K562 (cell line): ENCODE data around the gene CCDC136. TPM values are rescaled to one million over a fixed set of nuclear protein-coding genes. Genes with fewer than 3 reads are reported as not detected.
A peak's percentile ranks its signal among the peaks of the same experiment; 100 is the strongest.

Source experiments
- ARID3A ChIP-seq: IDR thresholded peaks from 2 replicates; pipeline ENCODE4 v1.6.1; 2012; ENCODE audit warnings: low read depth, low read length, improper control_type of control experiment, borderline replicate concordance
- CREM ChIP-seq: IDR thresholded peaks from 2 replicates; pipeline ENCODE4 v1.6.1; 2014; ENCODE audit warnings: antibody characterized with exemption, low read depth
- MNT ChIP-seq, 2 experiments: fragments of 450-650 bp; conservative IDR thresholded peaks; 2 replicates each; pipeline ENCODE4 v1.6.1; 2017; ENCODE audit warnings: mild to moderate bottlenecking in 2 of 2, moderate library complexity in 2 of 2
- MTA3 ChIP-seq: fragments of 450-650 bp; formaldehyde crosslinking; IDR thresholded peaks from 2 replicates; pipeline ENCODE4 v1.6.1; 2017; ENCODE audit warnings: mild to moderate bottlenecking, borderline replicate concordance
- NCOA4 ChIP-seq: fragments of 450-650 bp; IDR thresholded peaks from 2 replicates; pipeline ENCODE4 v1.6.1; 2018; ENCODE audit warnings: mild to moderate bottlenecking; ENCODE audit not compliant: partially characterized antibody
- ZBTB2 ChIP-seq: fragments of 450-650 bp; IDR thresholded peaks from 2 replicates; pipeline ENCODE4 v1.6.1; 2016; ENCODE audit warnings: antibody characterized with exemption
- ZNF24 ChIP-seq: fragments of 450-650 bp; IDR thresholded peaks from 2 replicates; pipeline ENCODE4 v1.6.1; 2016
- polyA plus RNA-seq, 8 experiments: library from polyadenylated mRNA; depleted of rRNA in 4 of 8; stranded (reverse) in 5 of 8; unstranded in 3 of 8; fragments of >200 nt; fragmentation: Nextera tagmentation in 2 of 8; fragmentation: Illumina TruSeq in 1 of 8; extraction: Ambion mirVana in 2 of 8; extraction: Trizol in 1 of 8; gene quantifications; 2 replicates each; pipeline versions ENCODE4 v1.2.1 to v1.2.3, GENCODE V29; 2011 to 2014; ENCODE audit warnings: inconsistent platforms in 1 of 8, missing spikeins in 1 of 8
- total RNA-seq, 7 experiments: library from RNA; depleted of rRNA in 6 of 7; stranded (reverse); fragments of >200 nt in 6 of 7; fragmentation: Illumina TruSeq in 2 of 7; extraction: Trizol in 2 of 7; gene quantifications; 2 replicates each; pipeline versions ENCODE4 v1.2.1 to v1.2.3, GENCODE V29; 2011 to 2021; ENCODE audit warnings: low replicate concordance in 1 of 7
- TF ChIP-seq, protein P1 (sequence below): fragments of 450-650 bp; IDR thresholded peaks from 2 replicates; pipeline ENCODE4 v1.6.1; 2018; ENCODE audit not compliant: partially characterized antibody
- TF ChIP-seq, protein P2 (sequence below): sonication (generic); formaldehyde crosslinking; IDR thresholded peaks from 2 replicates; pipeline ENCODE4 v1.8.1; 2023; ENCODE audit warnings: mild to moderate bottlenecking, missing genetic modification reagents
- TF ChIP-seq, protein P3 (sequence below): sonication (generic); formaldehyde crosslinking; IDR thresholded peaks from 2 replicates; pipeline ENCODE4 v1.9.0; 2022; ENCODE audit warnings: mild to moderate bottlenecking, missing genetic modification reagents
- TF ChIP-seq, protein P4 (sequence below): sonication (generic); formaldehyde crosslinking; IDR thresholded peaks from 2 replicates; pipeline ENCODE4 v1.8.1; 2023; ENCODE audit warnings: mild to moderate bottlenecking, missing genetic modification reagents

The CCDC136 gene
- total and polyA plus RNA-seq, 9 of the 15 experiments (the other 6 are each of a cell fraction or from before 2014, with no cell fraction given), result 2.4 to 40.8 (median 26.5) TPM

- TF ChIP-seq, protein P1, sequence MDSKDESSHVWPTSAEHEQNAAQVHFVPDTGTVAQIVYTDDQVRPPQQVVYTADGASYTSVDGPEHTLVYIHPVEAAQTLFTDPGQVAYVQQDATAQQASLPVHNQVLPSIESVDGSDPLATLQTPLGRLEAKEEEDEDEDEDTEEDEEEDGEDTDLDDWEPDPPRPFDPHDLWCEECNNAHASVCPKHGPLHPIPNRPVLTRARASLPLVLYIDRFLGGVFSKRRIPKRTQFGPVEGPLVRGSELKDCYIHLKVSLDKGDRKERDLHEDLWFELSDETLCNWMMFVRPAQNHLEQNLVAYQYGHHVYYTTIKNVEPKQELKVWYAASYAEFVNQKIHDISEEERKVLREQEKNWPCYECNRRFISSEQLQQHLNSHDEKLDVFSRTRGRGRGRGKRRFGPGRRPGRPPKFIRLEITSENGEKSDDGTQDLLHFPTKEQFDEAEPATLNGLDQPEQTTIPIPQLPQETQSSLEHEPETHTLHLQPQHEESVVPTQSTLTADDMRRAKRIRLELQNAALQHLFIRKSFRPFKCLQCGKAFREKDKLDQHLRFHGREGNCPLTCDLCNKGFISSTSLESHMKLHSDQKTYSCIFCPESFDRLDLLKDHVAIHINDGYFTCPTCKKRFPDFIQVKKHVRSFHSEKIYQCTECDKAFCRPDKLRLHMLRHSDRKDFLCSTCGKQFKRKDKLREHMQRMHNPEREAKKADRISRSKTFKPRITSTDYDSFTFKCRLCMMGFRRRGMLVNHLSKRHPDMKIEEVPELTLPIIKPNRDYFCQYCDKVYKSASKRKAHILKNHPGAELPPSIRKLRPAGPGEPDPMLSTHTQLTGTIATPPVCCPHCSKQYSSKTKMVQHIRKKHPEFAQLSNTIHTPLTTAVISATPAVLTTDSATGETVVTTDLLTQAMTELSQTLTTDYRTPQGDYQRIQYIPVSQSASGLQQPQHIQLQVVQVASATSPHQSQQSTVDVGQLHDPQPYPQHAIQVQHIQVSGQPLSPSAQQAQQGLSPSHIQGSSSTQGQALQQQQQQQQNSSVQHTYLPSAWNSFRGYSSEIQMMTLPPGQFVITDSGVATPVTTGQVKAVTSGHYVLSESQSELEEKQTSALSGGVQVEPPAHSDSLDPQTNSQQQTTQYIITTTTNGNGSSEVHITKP, result peak; percentile 48
- no peak; the same call in 1 of the 2 replicates for TF ChIP-seq ZNF24
- peak; percentile 98 for TF ChIP-seq ARID3A
- TF ChIP-seq, protein P2, sequence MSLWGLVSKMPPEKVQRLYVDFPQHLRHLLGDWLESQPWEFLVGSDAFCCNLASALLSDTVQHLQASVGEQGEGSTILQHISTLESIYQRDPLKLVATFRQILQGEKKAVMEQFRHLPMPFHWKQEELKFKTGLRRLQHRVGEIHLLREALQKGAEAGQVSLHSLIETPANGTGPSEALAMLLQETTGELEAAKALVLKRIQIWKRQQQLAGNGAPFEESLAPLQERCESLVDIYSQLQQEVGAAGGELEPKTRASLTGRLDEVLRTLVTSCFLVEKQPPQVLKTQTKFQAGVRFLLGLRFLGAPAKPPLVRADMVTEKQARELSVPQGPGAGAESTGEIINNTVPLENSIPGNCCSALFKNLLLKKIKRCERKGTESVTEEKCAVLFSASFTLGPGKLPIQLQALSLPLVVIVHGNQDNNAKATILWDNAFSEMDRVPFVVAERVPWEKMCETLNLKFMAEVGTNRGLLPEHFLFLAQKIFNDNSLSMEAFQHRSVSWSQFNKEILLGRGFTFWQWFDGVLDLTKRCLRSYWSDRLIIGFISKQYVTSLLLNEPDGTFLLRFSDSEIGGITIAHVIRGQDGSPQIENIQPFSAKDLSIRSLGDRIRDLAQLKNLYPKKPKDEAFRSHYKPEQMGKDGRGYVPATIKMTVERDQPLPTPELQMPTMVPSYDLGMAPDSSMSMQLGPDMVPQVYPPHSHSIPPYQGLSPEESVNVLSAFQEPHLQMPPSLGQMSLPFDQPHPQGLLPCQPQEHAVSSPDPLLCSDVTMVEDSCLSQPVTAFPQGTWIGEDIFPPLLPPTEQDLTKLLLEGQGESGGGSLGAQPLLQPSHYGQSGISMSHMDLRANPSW (CRISPR knock-in tag), result 0 out of 2 replicates have a peak, but pooled peaks have one; percentile 35
- TF ChIP-seq, protein P3, sequence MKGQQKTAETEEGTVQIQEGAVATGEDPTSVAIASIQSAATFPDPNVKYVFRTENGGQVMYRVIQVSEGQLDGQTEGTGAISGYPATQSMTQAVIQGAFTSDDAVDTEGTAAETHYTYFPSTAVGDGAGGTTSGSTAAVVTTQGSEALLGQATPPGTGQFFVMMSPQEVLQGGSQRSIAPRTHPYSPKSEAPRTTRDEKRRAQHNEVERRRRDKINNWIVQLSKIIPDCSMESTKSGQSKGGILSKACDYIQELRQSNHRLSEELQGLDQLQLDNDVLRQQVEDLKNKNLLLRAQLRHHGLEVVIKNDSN, result peak; percentile 1; the same call in 1 of the 2 replicates
- peak; percentile 44; the same call in 1 of the 2 replicates for TF ChIP-seq CREM
- TF ChIP-seq NCOA4, result no peak
- TF ChIP-seq, protein P4, sequence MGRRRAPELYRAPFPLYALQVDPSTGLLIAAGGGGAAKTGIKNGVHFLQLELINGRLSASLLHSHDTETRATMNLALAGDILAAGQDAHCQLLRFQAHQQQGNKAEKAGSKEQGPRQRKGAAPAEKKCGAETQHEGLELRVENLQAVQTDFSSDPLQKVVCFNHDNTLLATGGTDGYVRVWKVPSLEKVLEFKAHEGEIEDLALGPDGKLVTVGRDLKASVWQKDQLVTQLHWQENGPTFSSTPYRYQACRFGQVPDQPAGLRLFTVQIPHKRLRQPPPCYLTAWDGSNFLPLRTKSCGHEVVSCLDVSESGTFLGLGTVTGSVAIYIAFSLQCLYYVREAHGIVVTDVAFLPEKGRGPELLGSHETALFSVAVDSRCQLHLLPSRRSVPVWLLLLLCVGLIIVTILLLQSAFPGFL, result peak; percentile 94
- TF ChIP-seq MTA3, result peak; percentile 16; the same call in 1 of the 2 replicates
- TF ChIP-seq MNT (conservative IDR thresholded peaks at IDR 0.05), result peak in 1 of 2 experiments; percentile 47; a peak in 1 of 4 replicates
- TF ChIP-seq ZBTB2, result 0 out of 2 replicates have a peak, but pooled peaks have one; percentile 39
These were observed 71.7 kb downstream of the CCDC136 start (continued) for GRCh38 chr7:128863433-128863989.
